B cell (primary cell): ENCODE measurements around the gene ARHGAP27.

Source experiments
- EZH2 ChIP-seq: IDR thresholded peaks from 2 replicates; pipeline ENCODE4 v1.6.1; 2012; ENCODE audit warnings: borderline replicate concordance, low read depth, mild to moderate bottlenecking, moderate library complexity, low read length; ENCODE audit not compliant: insufficient read depth, poor library complexity, severe bottlenecking
- TF ChIP-seq, protein P1 (sequence below): fragments of 200-600 bp; IDR thresholded peaks from one replicate; pipeline ENCODE4 v1.8.0; 2022; ENCODE audit warnings: antibody characterized with exemption, mild to moderate bottlenecking

DNA sequence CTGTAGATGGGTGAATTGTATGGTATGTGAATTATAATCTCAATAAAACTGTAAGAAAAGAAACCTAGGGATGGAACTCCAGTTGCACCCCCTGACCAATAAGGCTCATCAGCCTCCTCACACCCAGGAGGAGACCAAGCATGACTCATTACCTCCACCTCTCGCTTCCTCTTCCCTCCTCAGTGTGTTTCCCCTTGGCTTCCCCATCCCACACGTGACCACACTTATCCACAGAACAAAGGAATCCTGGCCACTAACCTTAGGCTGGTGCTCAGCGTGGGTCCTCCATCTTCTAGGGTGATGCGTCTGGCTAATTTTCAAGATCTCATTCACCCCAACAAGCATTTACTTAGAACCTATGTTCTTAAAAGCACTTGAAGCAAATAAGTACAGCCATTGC lies 79.6 kb downstream of the ARHGAP27 start:
- TF ChIP-seq, protein P1, sequence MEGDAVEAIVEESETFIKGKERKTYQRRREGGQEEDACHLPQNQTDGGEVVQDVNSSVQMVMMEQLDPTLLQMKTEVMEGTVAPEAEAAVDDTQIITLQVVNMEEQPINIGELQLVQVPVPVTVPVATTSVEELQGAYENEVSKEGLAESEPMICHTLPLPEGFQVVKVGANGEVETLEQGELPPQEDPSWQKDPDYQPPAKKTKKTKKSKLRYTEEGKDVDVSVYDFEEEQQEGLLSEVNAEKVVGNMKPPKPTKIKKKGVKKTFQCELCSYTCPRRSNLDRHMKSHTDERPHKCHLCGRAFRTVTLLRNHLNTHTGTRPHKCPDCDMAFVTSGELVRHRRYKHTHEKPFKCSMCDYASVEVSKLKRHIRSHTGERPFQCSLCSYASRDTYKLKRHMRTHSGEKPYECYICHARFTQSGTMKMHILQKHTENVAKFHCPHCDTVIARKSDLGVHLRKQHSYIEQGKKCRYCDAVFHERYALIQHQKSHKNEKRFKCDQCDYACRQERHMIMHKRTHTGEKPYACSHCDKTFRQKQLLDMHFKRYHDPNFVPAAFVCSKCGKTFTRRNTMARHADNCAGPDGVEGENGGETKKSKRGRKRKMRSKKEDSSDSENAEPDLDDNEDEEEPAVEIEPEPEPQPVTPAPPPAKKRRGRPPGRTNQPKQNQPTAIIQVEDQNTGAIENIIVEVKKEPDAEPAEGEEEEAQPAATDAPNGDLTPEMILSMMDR: no peak
- no peak for TF ChIP-seq EZH2
